HCT116 (cell line): Measurements from ENCODE around the gene SPTY2D1. TPM values are rescaled to one million over a fixed set of nuclear protein-coding genes. Genes with fewer than 3 reads are reported as not detected.
"Not testable (repeated sequence)": the region's sequence is repeated elsewhere in the genome, so short reads cannot be mapped to it uniquely, and the experiment has no call there.

ENCODE experiments used
- ATAC-seq: fragments of 200-7000 bp; cut with Tn5 transposase; 2 replicates; pipeline ENCODE4 v1.9.1; 2020; ENCODE audit warnings: mild to moderate bottlenecking, moderate library complexity
- BruUV-seq: library from RNA; stranded (reverse); fragments of 400-500 nt; replicated peaks from 2 replicates; lab custom pipeline; 2021; lab: Mats Ljungman, UMichigan
- CTCF ChIA-PET: fragments of 300-600 bp; sonication (Branson Sonifier 250); formaldehyde crosslinking; loops from one replicate; lab custom pipeline; 2021; ENCODE audit warnings: antibody characterized with exemption; lab: Charles Lee
- POLR2A ChIA-PET: fragments of 300-600, 350-600 bp; sonication (Branson Sonifier 250); formaldehyde crosslinking; loops from one replicate; lab custom pipeline; 2021; ENCODE audit warnings: antibody characterized with exemption; lab: Charles Lee
- RAD21 ChIA-PET, 2 experiments: fragments of 300-600 bp; sonication (Branson Sonifier 250); formaldehyde crosslinking; loops; one replicate each; lab custom pipeline; 2023; ENCODE audit warnings: low total read pairs in 2 of 2; ENCODE audit not compliant: uncharacterized antibody in 2 of 2, unreplicated experiment in 2 of 2, low non-redundant PET in 1 of 2; lab: Charles Lee
- DNase-seq: peaks from one replicate; pipeline ENCODE4 v3.0.0-alpha.2; 2010; ENCODE audit warnings: low read depth, low spot score
- H2AFZ ChIP-seq: fragments of 200-600 bp; shearing (Covaris generic), sonication (generic); 2 replicates; pipeline ENCODE4 v1.6.1; 2017; ENCODE audit warnings: low read depth, mixed run types, mixed read lengths, antibody characterized with exemption, low read length; ENCODE audit not compliant: poor library complexity, severe bottlenecking
- H3K27ac ChIP-seq: 2 replicates; pipeline ENCODE4 v1.5.1; 2012; ENCODE audit warnings: low read depth, low read length
- H3K27me3 ChIP-seq: fragments of 200-600 bp; sonication (generic); 2 replicates; pipeline ENCODE4 v1.6.1; 2016; ENCODE audit warnings: mixed run types, low read length, mixed read lengths; ENCODE audit not compliant: insufficient read depth
- H3K36me3 ChIP-seq, 2 experiments: fragments of 200-500 bp in 1 of 2; fragments of 200-600 bp in 1 of 2; sonication (Bioruptor generic) in 1 of 2; sonication (generic) in 1 of 2; 2 replicates each; pipeline versions ENCODE4 v1.5.1 to v1.6.1; 2014 to 2016; ENCODE audit warnings: low read length in 2 of 2, inconsistent platforms in 1 of 2, mixed read lengths in 1 of 2, mixed run types in 1 of 2; ENCODE audit not compliant: insufficient read depth in 2 of 2, control insufficient read depth in 1 of 2
- H3K4me1 ChIP-seq, 2 experiments: fragments of 200-600 bp in 1 of 2; sonication (generic) in 1 of 2; 2 replicates each; pipeline versions ENCODE4 v1.5.1 to v1.6.1; 2012 to 2017; ENCODE audit warnings: low read length in 2 of 2, inconsistent platforms in 1 of 2, mild to moderate bottlenecking in 1 of 2, mixed read lengths in 1 of 2, mixed run types in 1 of 2, moderate library complexity in 1 of 2; ENCODE audit not compliant: insufficient read depth in 2 of 2, control insufficient read depth in 1 of 2
- H3K4me2 ChIP-seq: fragments of 200-600 bp; sonication (generic); 2 replicates; pipeline ENCODE4 v1.6.1; 2017; ENCODE audit warnings: mixed run types, low read length, mixed read lengths
- H3K4me3 ChIP-seq, 2 experiments: fragments of 200-600 bp in 1 of 2; sonication (generic) in 1 of 2; replicated peaks in 1 of 2; 2 replicates each; pipeline ENCODE4 v1.5.1; 2011 to 2016; ENCODE audit warnings: low read length in 2 of 2, control low read depth in 1 of 2, low read depth in 1 of 2, mild to moderate bottlenecking in 1 of 2, mixed read lengths in 1 of 2, mixed run types in 1 of 2
- H3K79me2 ChIP-seq: fragments of 200-600 bp; sonication (generic); 2 replicates; pipeline ENCODE4 v1.6.1; 2017; ENCODE audit warnings: mild to moderate bottlenecking, mixed run types, low read length, moderate library complexity, mixed read lengths; ENCODE audit not compliant: insufficient read depth
- H3K9ac ChIP-seq: fragments of 200-600 bp; sonication (generic); 2 replicates; pipeline ENCODE4 v1.6.1; 2016; ENCODE audit warnings: low read length, mixed read lengths
- H3K9me2 ChIP-seq: fragments of 200-600 bp; sonication (generic), shearing (Covaris generic); 2 replicates; pipeline ENCODE4 v1.6.1; 2017; ENCODE audit warnings: mixed run types, mild to moderate bottlenecking, moderate library complexity; ENCODE audit not compliant: insufficient read depth
- H3K9me3 ChIP-seq, 2 experiments: fragments of 200-500 bp in 1 of 2; fragments of 200-600 bp in 1 of 2; sonication (Bioruptor generic) in 1 of 2; sonication (generic) in 1 of 2; 2 replicates each; pipeline ENCODE4 v1.6.1; 2014 to 2017; ENCODE audit warnings: low read length in 2 of 2, mixed read lengths in 2 of 2, inconsistent platforms in 1 of 2, low read depth in 1 of 2, mild to moderate bottlenecking in 1 of 2, mixed run types in 1 of 2, moderate library complexity in 1 of 2; ENCODE audit not compliant: control insufficient read depth in 1 of 2, insufficient read depth in 1 of 2
- H4K20me1 ChIP-seq: fragments of 200-600 bp; sonication (generic), shearing (Covaris generic); 2 replicates; pipeline ENCODE4 v1.6.1; 2017; ENCODE audit warnings: mixed run types, mild to moderate bottlenecking, moderate library complexity; ENCODE audit not compliant: insufficient read depth
- CBX3 ChIP-seq: IDR thresholded peaks from 2 replicates; pipeline ENCODE4 v1.6.1; 2012; ENCODE audit warnings: low read depth
- EGR1 ChIP-seq: IDR thresholded peaks from 2 replicates; pipeline ENCODE4 v1.6.1; 2012; ENCODE audit warnings: low read depth
- ELF1 ChIP-seq: IDR thresholded peaks from 2 replicates; pipeline ENCODE4 v1.6.1; 2012; ENCODE audit warnings: low read depth, borderline replicate concordance
- EZH2 ChIP-seq: fragments of 200-600 bp; sonication (generic); IDR thresholded peaks from 2 replicates; pipeline ENCODE4 v1.6.1; 2017; ENCODE audit warnings: antibody characterized with exemption, mixed run types
- POLR2A ChIP-seq: IDR thresholded peaks from 2 replicates; pipeline ENCODE4 v1.7.0; 2011; ENCODE audit warnings: borderline replicate concordance; ENCODE audit not compliant: insufficient read depth, insufficient read length; ENCODE audit errors: extremely low read depth
- SIN3A ChIP-seq: IDR thresholded peaks from 2 replicates; pipeline ENCODE4 v1.6.1; 2012; ENCODE audit warnings: low read depth
- SRF ChIP-seq: IDR thresholded peaks from 2 replicates; pipeline ENCODE4 v1.6.1; 2012; ENCODE audit warnings: low read depth
- YY1 ChIP-seq: IDR thresholded peaks from 2 replicates; pipeline ENCODE4 v1.6.1; 2011; ENCODE audit warnings: low read length, low read depth, moderate library complexity, mild to moderate bottlenecking; ENCODE audit not compliant: insufficient replicate concordance; ENCODE audit errors: extremely low read depth
- ZNF274 ChIP-seq: fragments of 200-500 bp; sonication (Bioruptor generic); IDR thresholded peaks from 2 replicates; pipeline ENCODE4 v1.6.1; 2014; ENCODE audit warnings: mild to moderate bottlenecking, low read depth, low read length, inconsistent platforms
- intact Hi-C: fragments of 100-400 bp; cut with micrococcal nuclease; formaldehyde crosslinking; loops from 2 replicates; pipeline ENCODE4 v1.10.0; 2022
- total RNA-seq: library from RNA; stranded (reverse); gene quantifications from one replicate; pipeline ENCODE4 v1.2.1, GENCODE V29; 2021; ENCODE audit not compliant: unreplicated experiment
- TF ChIP-seq, protein P1 (sequence below): IDR thresholded peaks from 2 replicates; pipeline ENCODE4 v1.6.1; 2012
- TF ChIP-seq, protein P2 (sequence below): IDR thresholded peaks from 2 replicates; pipeline ENCODE4 v1.6.1; 2012

Gene SPTY2D1
- total RNA-seq, 1 experiment from 2014 or later = 19.7 TPM

DNA sequence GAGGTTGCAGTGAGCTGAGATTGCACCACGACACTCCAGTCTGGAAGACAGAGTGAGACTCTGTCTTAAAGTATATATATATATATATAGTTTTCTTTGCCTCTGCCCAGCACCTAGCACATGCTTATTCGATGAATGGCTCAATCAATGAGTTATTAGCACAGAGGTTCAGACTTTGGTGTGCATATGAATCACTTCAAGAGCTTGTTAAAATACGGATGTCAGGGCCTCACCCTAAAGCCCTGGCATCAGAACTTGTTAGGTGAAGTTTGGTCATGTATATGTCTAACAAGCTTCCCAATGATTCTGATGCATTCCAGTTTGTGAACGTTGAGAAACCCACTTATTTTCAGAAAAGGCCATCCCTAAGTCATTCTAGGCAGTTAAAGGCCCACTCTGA, 42.7 kb upstream of the SPTY2D1 start:
- no TSS peak for BruUV-seq
- Histone ChIP-seq H3K9ac (no peak overlapping the region), H3K4me1 (peaks cover 0 to 2% of the 10 kb centered on the region in 2 experiments; a peak in 1 of 4 replicates), H3K9me2 (no peaks in the 10 kb centered on the region), H3K27ac (no peak overlapping the region), H3K4me2 (no peak overlapping the region), H2AFZ (no peak overlapping the region), H4K20me1 (no peaks in the 10 kb centered on the region), H3K27me3 (no peaks in the 10 kb centered on the region), H3K9me3 (no peaks in the 10 kb centered on the region), H3K4me3 (no peak overlapping the region), H3K79me2 (no peaks in the 10 kb centered on the region), H3K36me3 (no peaks in the 10 kb centered on the region)
- POLR2A ChIA-PET = no interaction called here
- intact Hi-C loops = no loop called here
- CTCF ChIA-PET = no interaction called here
- TF ChIP-seq EGR1 (no peak), POLR2A (no peak), EZH2 (no peak), YY1 (no peak), CBX3 (no peak), ELF1 (no peak), ZNF274 (no peak), SIN3A (no peak), SRF (no peak)
- TF ChIP-seq, protein P1, sequence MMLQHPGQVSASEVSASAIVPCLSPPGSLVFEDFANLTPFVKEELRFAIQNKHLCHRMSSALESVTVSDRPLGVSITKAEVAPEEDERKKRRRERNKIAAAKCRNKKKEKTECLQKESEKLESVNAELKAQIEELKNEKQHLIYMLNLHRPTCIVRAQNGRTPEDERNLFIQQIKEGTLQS = no peak
- TF ChIP-seq, protein P2, sequence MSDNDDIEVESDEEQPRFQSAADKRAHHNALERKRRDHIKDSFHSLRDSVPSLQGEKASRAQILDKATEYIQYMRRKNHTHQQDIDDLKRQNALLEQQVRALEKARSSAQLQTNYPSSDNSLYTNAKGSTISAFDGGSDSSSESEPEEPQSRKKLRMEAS = no peak
- DNase-seq (no peak), ATAC-seq (no peak)
- RAD21 ChIA-PET = no interaction called here

DNA sequence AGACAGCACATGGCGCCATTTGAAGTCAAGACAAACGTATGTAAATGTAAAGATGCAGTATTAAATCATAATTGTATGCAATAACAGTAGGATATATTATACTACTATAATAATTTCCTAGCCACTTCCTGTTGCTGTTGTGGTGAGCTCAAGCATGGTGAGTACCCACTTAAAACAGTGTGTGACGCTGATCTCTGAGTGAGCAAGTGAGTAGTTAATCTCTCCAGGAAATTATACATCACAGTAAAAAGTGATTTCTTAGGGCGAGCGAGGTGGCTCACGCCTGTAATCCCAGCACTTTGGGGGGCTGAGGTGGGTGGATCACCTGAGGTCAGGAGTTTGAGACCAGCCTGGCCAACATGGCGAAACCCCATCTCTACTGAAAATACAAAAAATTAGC, 38.1 kb upstream of the SPTY2D1 start:
- H3K36me3 ChIP-seq, H4K20me1 ChIP-seq, intact Hi-C loops, H3K9me2 ChIP-seq, DNase-seq, BruUV-seq, H3K79me2 ChIP-seq, H3K4me2 ChIP-seq, H3K9ac ChIP-seq, ATAC-seq, H3K27me3 ChIP-seq, H3K27ac ChIP-seq, POLR2A ChIA-PET, H3K4me3 ChIP-seq, RAD21 ChIA-PET, H2AFZ ChIP-seq, H3K9me3 ChIP-seq, CTCF ChIA-PET: not testable (repeated sequence)
- peaks cover 14 to 31% of the 10 kb centered on the region in 2 experiments for H3K4me1 ChIP-seq
